Naive thymus-derived CD4-positive, alpha-beta T cell (primary cell): ENCODE results near the gene ATP2B2. TPM values are rescaled to one million over a fixed set of nuclear protein-coding genes. Genes with fewer than 3 reads are reported as not detected.
A peak's percentile ranks its signal among the peaks of the same experiment; 100 is the strongest.

Source experiments
- ATAC-seq: fragments of 150-1000 bp; cut with Tn5 transposase; 2 replicates; pipeline ENCODE4 v1.10.0; 2021; ENCODE audit warnings: mild to moderate bottlenecking, moderate library complexity
- CTCF ChIA-PET: fragments of 350-600 bp; sonication (Branson Sonifier 250); formaldehyde crosslinking; loops from one replicate; lab custom pipeline; 2021; ENCODE audit warnings: antibody characterized with exemption; lab: Charles Lee
- POLR2A ChIA-PET: fragments of 350-600 bp; sonication (Branson Sonifier 250); formaldehyde crosslinking; loops from one replicate; lab custom pipeline; 2021; ENCODE audit warnings: antibody characterized with exemption, inconsistent platforms; lab: Charles Lee
- DNase-seq, 9 donors: peaks; one replicate each; pipeline versions ENCODE4 v3.0.0 to v3.0.0-alpha.2; 2020 to 2022; ENCODE audit warnings: mixed read lengths in 1 of 9
- H3K27ac ChIP-seq: one replicate; pipeline ENCODE4 v1.7.0; 2013; ENCODE audit warnings: mild to moderate bottlenecking, low read depth, low read length, moderate library complexity
- H3K27me3 ChIP-seq, 2 donors: one replicate each; pipeline ENCODE4 v1.7.0; 2013; ENCODE audit warnings: low read length in 2 of 2, mild to moderate bottlenecking in 2 of 2, moderate library complexity in 2 of 2; ENCODE audit not compliant: control insufficient read depth in 2 of 2, insufficient read depth in 2 of 2
- H3K36me3 ChIP-seq, 3 experiments: 1 replicate in 2 of 3; 2 replicates in 1 of 3; pipeline ENCODE4 v1.7.0; 2013; ENCODE audit warnings: low read length in 3 of 3, mild to moderate bottlenecking in 3 of 3, moderate library complexity in 1 of 3; ENCODE audit not compliant: insufficient read depth in 3 of 3, control insufficient read depth in 2 of 3
- H3K4me1 ChIP-seq, 2 donors: one replicate each; pipeline ENCODE4 v1.7.0; 2013; ENCODE audit warnings: low read length in 2 of 2, mild to moderate bottlenecking in 2 of 2, moderate library complexity in 1 of 2; ENCODE audit not compliant: control insufficient read depth in 2 of 2, insufficient read depth in 2 of 2
- H3K4me3 ChIP-seq: 2 replicates; pipeline ENCODE4 v1.7.0; 2013; ENCODE audit warnings: mild to moderate bottlenecking, low read length
- H3K9me3 ChIP-seq, 3 experiments: 1 replicate in 2 of 3; 2 replicates in 1 of 3; pipeline ENCODE4 v1.7.0; 2013; ENCODE audit warnings: low read length in 3 of 3; ENCODE audit not compliant: control insufficient read depth in 2 of 3
- H3K27ac Mint-ChIP-seq, 9 donors: one replicate each; pipeline ENCODE4 v1.8.0; 2020 to 2022; ENCODE audit warnings: mixed read lengths in 9 of 9, mild to moderate bottlenecking in 8 of 9, moderate library complexity in 5 of 9, inconsistent platforms in 2 of 9
- H3K27me3 Mint-ChIP-seq, 5 donors: one replicate each; pipeline ENCODE4 v1.8.0; 2021 to 2022; ENCODE audit warnings: mixed read lengths in 5 of 5, mild to moderate bottlenecking in 1 of 5
- H3K36me3 Mint-ChIP-seq, 5 donors: one replicate each; pipeline ENCODE4 v1.8.0; 2020 to 2022; ENCODE audit warnings: mixed read lengths in 5 of 5, mild to moderate bottlenecking in 3 of 5, inconsistent platforms in 1 of 5
- H3K4me1 Mint-ChIP-seq, 7 donors: one replicate each; pipeline ENCODE4 v1.8.0; 2020 to 2022; ENCODE audit warnings: mixed read lengths in 7 of 7, mild to moderate bottlenecking in 3 of 7, inconsistent platforms in 1 of 7
- H3K4me3 Mint-ChIP-seq, 10 donors: one replicate each; pipeline ENCODE4 v1.8.0; 2020 to 2022; ENCODE audit warnings: mild to moderate bottlenecking in 10 of 10, mixed read lengths in 10 of 10, moderate library complexity in 6 of 10, inconsistent platforms in 2 of 10
- H3K9me3 Mint-ChIP-seq, 11 donors: one replicate each; pipeline ENCODE4 v1.8.0; 2020 to 2022; ENCODE audit warnings: mixed read lengths in 11 of 11, mild to moderate bottlenecking in 4 of 11, inconsistent platforms in 1 of 11, moderate library complexity in 1 of 11
- intact Hi-C, 2 donors: fragments of 100-400 bp; cut with micrococcal nuclease; formaldehyde crosslinking; loops; one replicate each; pipeline ENCODE4 v1.15.1; 2023
- polyA plus RNA-seq, 2 donors: library from polyadenylated mRNA; unstranded; fragments of 300-500 nt; fragmentation: Illumina TruSeq; gene quantifications; one replicate each; pipeline ENCODE4 v1.2.3, GENCODE V29; 2021
- total RNA-seq, 6 experiments: library from RNA in 5 of 6; stranded (reverse) in 5 of 6; gene quantifications; 1 replicate in 5 of 6; 2 replicates in 1 of 6; pipeline ENCODE4 v1.2.3 and lab custom pipeline; 2021 to 2026

Gene ATP2B2
- total and polyA plus RNA-seq, 7 experiments from 2014 or later: not detected

GRCh38 chr3:10397879-10398278, 107.5 kb downstream of the ATP2B2 start:
- intact Hi-C loops: no loop called here
- H3K27me3 Mint-ChIP-seq: no peaks in the 10 kb centered on the region
- Histone ChIP-seq H3K4me1 (peaks cover 25 to 28% of the 10 kb centered on the region in 2 donors), H3K9me3 (no peaks in the 10 kb centered on the region), H3K27me3 (no peaks in the 10 kb centered on the region), H3K27ac (no peak overlapping the region), H3K36me3 (no peaks in the 10 kb centered on the region), H3K4me3 (no peak overlapping the region)
- H3K4me3 Mint-ChIP-seq: no peak overlapping the region
- CTCF ChIA-PET: no interaction called here
- H3K36me3 Mint-ChIP-seq: no peaks in the 10 kb centered on the region
- H3K9me3 Mint-ChIP-seq: no peaks in the 10 kb centered on the region
- DNase-seq: no peak
- H3K27ac Mint-ChIP-seq: peak overlapping the region in 1 of 9 donors; percentile 79
- POLR2A ChIA-PET: no interaction called here
- peaks cover 6 to 35% (median 27%) of the 10 kb centered on the region in 7 donors for H3K4me1 Mint-ChIP-seq
- no peak for ATAC-seq

DNA sequence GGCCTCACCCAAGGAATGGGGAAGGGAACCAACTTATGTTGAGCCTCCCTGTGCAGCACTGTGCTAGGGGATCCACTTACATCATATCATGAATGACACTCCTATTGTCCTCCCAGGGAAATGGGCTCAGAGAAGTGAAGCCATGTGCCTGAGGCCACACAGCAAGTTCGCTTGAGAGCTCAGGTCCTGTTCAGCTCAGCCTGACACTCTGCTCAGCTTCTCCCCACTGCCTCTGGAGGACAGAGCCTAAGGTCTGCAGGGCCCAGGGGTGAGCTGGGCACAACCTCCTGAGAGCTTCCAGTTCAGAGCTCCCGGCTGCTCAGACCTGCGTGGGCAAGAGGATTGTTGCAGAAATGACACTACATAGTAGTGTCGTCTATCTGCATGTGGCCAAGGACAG, 108.5 kb downstream of the ATP2B2 start:
- Mint-ChIP-seq H3K27ac (peak overlapping the region in 2 of 9 donors; percentile 53 to 79), H3K9me3 (no peaks in the 10 kb centered on the region), H3K4me1 (peaks cover 6 to 37% (median 27%) of the 10 kb centered on the region in 7 donors), H3K36me3 (no peaks in the 10 kb centered on the region), H3K27me3 (no peaks in the 10 kb centered on the region), H3K4me3 (peak overlapping the region in 1 of 10 donors; percentile 25)
- POLR2A ChIA-PET: no interaction called here
- H3K9me3 ChIP-seq: no peaks in the 10 kb centered on the region
- H3K4me3 ChIP-seq: no peak overlapping the region
- DNase-seq (no peak), ATAC-seq (no peak)
- H3K27me3 ChIP-seq: no peaks in the 10 kb centered on the region
- CTCF ChIA-PET: no interaction called here
- H3K4me1 ChIP-seq: peaks cover 25 to 28% of the 10 kb centered on the region in 2 donors
- no peaks in the 10 kb centered on the region for H3K36me3 ChIP-seq
- H3K27ac ChIP-seq: no peak overlapping the region
- intact Hi-C loops: no loop called here

DNA sequence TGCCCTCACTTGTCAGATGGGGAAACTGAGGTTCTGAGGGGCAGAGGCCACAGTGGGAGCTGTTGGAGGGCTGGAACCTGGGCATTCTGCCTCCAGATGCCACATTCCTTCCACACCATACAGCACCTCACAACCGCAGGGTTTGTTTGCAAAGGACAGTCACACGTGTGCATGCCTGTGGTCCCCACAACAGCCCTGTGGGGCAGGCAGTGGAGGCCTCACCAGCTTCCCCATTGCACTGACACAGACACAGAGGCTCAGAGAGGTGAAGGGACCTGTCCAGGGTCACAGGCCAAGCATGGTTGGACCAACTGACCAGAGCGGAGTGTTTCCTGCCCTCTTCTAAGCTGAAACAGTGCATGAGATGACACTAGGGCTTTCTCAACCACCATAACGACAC, 109.3 kb downstream of the ATP2B2 start:
- no peaks in the 10 kb centered on the region for H3K36me3 Mint-ChIP-seq
- Histone ChIP-seq H3K36me3 (no peaks in the 10 kb centered on the region), H3K27me3 (no peaks in the 10 kb centered on the region), H3K4me1 (peaks cover 25 to 28% of the 10 kb centered on the region in 2 donors), H3K27ac (no peak overlapping the region), H3K9me3 (no peaks in the 10 kb centered on the region), H3K4me3 (no peak overlapping the region)
- ChIA-PET POLR2A (interaction anchor here (0.9 to 1.3 kb wide), 2 partner anchors 8 to 41 kb away, joined by 4 to 8 read pairs; no protein-coding TSS in a partner anchor), CTCF (interaction anchor here (1.3 kb wide), 1 partner anchor 52 kb away, joined by 5 read pairs; no protein-coding TSS in a partner anchor)
- no peak for DNase-seq
- no peaks in the 10 kb centered on the region for H3K9me3 Mint-ChIP-seq
- peak overlapping the region in 1 of 9 donors; percentile 20 for H3K27ac Mint-ChIP-seq
- no peaks in the 10 kb centered on the region for H3K27me3 Mint-ChIP-seq
- intact Hi-C loops: no loop called here
- H3K4me1 Mint-ChIP-seq: peaks cover 6 to 41% (median 27%) of the 10 kb centered on the region in 7 donors
- no peak for ATAC-seq
- H3K4me3 Mint-ChIP-seq: peak overlapping the region in 8 of 10 donors; percentile 14 to 70 (median 55)

DNA sequence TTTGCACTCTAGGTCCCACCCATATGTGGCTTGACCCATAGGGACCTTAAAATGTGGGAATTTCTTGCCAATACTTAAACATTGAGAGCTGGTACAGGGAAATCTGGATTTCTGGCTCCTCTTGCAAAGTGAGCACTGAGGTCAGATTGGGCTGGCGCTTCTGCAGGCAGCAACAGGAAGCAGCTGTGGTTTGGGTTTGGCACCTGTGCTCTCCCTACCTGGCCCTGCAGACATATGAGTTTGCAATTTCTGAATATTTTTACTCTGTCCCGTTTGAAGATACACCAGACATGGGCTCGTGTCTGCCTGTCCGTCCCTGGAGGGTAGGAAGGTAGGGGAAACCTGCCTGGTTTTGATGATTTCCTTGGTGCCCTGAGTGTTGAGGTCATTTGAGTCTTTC, 109.7 kb downstream of the ATP2B2 start:
- no peaks in the 10 kb centered on the region for H3K9me3 ChIP-seq
- no peaks in the 10 kb centered on the region for H3K36me3 Mint-ChIP-seq
- intact Hi-C loops: loop anchor here in 1 of 2 donors (1.0 to 2.0 kb wide), 2 partner anchors 25 to 42 kb away; no protein-coding TSS in a partner anchor
- no peak overlapping the region for H3K27ac ChIP-seq
- H3K4me3 ChIP-seq: no peak overlapping the region
- ATAC-seq (peak; percentile 31), DNase-seq (peak in 6 of 9 donors; percentile 26 to 49 (median 43))
- ChIA-PET POLR2A (interaction anchor here (0.9 to 1.3 kb wide), 2 partner anchors 9 to 41 kb away, joined by 4 to 8 read pairs; no protein-coding TSS in a partner anchor), CTCF (interaction anchor here (1.3 kb wide), 1 partner anchor 52 kb away, joined by 5 read pairs; no protein-coding TSS in a partner anchor)
- peaks cover 27 to 28% of the 10 kb centered on the region in 2 donors for H3K4me1 ChIP-seq
- no peaks in the 10 kb centered on the region for H3K27me3 ChIP-seq
- H3K4me3 Mint-ChIP-seq: peak overlapping the region in 8 of 10 donors; percentile 14 to 70 (median 58)
- H3K36me3 ChIP-seq: no peaks in the 10 kb centered on the region
- H3K9me3 Mint-ChIP-seq: no peaks in the 10 kb centered on the region
- peaks cover 8 to 42% (median 30%) of the 10 kb centered on the region in 7 donors for H3K4me1 Mint-ChIP-seq
- no peaks in the 10 kb centered on the region for H3K27me3 Mint-ChIP-seq
- H3K27ac Mint-ChIP-seq: peak overlapping the region in 4 of 9 donors; percentile 2 to 69 (median 24)

- Histone ChIP-seq H3K4me1 (peaks cover 28 to 32% of the 10 kb centered on the region in 2 donors), H3K9me3 (no peaks in the 10 kb centered on the region), H3K4me3 (no peak overlapping the region), H3K36me3 (no peaks in the 10 kb centered on the region), H3K27ac (no peak overlapping the region), H3K27me3 (no peaks in the 10 kb centered on the region)
- Mint-ChIP-seq H3K27ac (peak overlapping the region in 5 of 9 donors; percentile 2 to 76 (median 29)), H3K27me3 (no peaks in the 10 kb centered on the region), H3K9me3 (no peaks in the 10 kb centered on the region), H3K4me3 (peak overlapping the region in 9 of 10 donors; percentile 48 to 79 (median 61)), H3K36me3 (no peaks in the 10 kb centered on the region), H3K4me1 (peaks cover 10 to 46% (median 33%) of the 10 kb centered on the region in 7 donors)
- no peak for ATAC-seq
- ChIA-PET POLR2A (interaction anchor here (0.9 to 1.3 kb wide), 2 partner anchors 9 to 42 kb away, joined by 4 to 8 read pairs; no protein-coding TSS in a partner anchor), CTCF (interaction anchor here (1.3 kb wide), 1 partner anchor 51 kb away, joined by 5 read pairs; no protein-coding TSS in a partner anchor)
- intact Hi-C loops: loop anchor here in 1 of 2 donors (1.0 to 2.0 kb wide), 2 partner anchors 26 to 42 kb away; no protein-coding TSS in a partner anchor
- no peak for DNase-seq
Observed at GRCh38 chr3:10395196-10395595, 110.2 kb downstream of the ATP2B2 start.

DNA sequence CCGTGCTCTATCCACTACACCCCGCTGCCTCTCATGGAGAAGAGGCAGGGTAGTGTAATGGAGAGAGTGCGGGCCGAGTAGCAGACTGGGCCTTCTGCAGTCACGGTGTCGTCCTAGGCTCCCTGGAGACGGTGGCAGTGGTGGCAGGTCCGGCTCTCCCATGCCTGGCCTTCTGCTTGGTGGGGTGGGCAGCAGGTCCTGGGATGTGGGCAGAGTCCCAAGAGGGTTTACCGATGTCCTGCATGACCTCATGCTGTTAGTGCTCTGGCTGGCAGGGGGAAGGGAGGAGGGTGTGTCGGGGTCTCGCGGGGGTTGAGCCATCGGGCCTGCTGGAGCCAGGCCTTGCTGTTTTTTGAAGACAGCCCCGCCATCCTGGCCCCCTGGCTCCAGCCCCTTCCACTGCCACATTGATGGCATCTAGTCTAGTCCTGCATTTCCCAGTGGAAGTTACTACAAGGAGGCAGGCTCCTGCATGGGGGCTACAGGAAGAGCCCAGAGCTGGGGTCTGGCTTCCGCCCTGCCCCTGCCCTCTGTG, 110.8 kb downstream of the ATP2B2 start:
- intact Hi-C loops: loop anchor here in 1 of 2 donors (1.0 to 2.0 kb wide), 2 partner anchors 26 to 43 kb away; no protein-coding TSS in a partner anchor
- no peaks in the 10 kb centered on the region for H3K27me3 ChIP-seq

More for the DNA sequence above, 110.8 kb downstream of the ATP2B2 start:
- Histone ChIP-seq H3K36me3 (no peaks in the 10 kb centered on the region), H3K9me3 (no peaks in the 10 kb centered on the region), H3K4me1 (peaks cover 28 to 36% of the 10 kb centered on the region in 2 donors), H3K27ac (no peak overlapping the region), H3K4me3 (no peak overlapping the region)
- ATAC-seq: no peak
- Mint-ChIP-seq H3K4me3 (peak overlapping the region in 1 of 10 donors; percentile 48), H3K27ac (peak overlapping the region in 1 of 9 donors; percentile 69), H3K9me3 (no peaks in the 10 kb centered on the region), H3K27me3 (no peaks in the 10 kb centered on the region), H3K4me1 (peaks cover 10 to 48% (median 37%) of the 10 kb centered on the region in 7 donors), H3K36me3 (no peaks in the 10 kb centered on the region)
- no peak for DNase-seq
- POLR2A ChIA-PET: no interaction called here
- CTCF ChIA-PET: no interaction called here
